ENCODE results near the gene NPIPB2. TPM values are rescaled to one million over a fixed set of nuclear protein-coding genes. Genes with fewer than 3 reads are reported as not detected.

NPIPB2 gene
- total RNA-seq = 1.7 and 6.2 TPM in 2 replicates

DNA sequence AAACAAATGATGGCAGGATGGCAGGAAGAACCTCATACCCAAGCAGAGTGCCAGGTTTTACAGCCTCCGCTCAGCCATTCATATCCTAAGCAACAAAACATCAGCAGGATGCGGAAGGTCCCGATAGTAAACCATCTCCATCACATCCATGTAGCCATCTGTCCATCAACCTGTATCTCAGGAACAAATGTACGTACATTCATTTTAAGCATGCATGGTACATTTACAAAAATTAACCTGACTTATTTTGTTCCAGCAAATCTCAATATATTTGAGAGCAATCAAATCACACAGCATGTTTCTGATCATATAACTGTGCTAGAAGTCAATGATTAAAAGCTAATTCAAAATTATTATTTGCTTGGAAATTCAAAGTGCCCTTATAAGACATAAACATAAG lies at the start of gene NPIPB2:
TSS of gene NPIPB2 (minus strand) at position 101 of the 400 bp plus-strand sequence. CDS start at position 101, 0 bp downstream.

DNA sequence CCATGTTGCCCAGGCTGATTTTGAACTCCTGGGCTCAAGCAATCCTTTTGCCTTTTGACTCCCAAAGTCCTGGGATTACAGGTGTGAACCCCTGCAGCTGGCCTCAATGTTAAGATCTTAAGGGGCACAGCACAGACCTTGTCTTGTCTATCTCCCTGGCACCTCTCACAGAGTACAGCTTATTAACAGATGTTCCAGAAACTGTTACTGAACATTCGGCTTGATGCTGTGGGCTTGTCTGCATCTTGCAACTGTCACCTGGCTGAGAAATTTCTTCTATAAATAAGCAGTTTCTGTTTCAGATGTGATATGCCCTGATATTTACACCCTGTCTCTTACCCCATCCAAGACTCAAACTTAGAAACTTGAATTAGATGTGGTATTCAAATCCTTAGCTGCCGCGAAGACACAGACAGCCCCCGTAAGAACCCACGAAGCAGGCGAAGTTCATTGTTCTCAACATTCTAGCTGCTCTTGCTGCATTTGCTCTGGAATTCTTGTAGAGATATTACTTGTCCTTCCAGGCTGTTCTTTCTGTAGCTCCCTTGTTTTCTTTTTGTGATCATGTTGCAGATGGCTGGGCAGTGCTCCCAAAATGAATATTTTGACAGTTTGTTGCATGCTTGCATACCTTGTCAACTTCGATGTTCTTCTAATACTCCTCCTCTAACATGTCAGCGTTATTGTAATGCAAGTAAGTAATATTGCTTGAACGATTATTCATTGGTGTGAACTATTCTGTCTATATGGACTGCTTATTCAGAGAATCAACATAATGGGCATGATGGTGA lies 23.1 kb upstream of the NPIPB2 start, which contains the start of gene TNFRSF17:
TSS of gene TNFRSF17 (plus strand) at position 450 of the 791 bp plus-strand sequence. CDS start at position 565, 115 bp downstream.

GRCh38 chr16:11915644-11916523 lies 26.0 kb downstream of the NPIPB2 start, which contains the start of gene GSPT1:
TSS of gene GSPT1 (minus strand) at chr16:11915956. CDS start at chr16:11915720, 236 bp downstream.

Other genes starting within 250 kb of the NPIPB2 start
- 26.7 and 34.9 TPM in 2 replicates for gene TXNDC11, start 199.2 kb downstream of the NPIPB2 start, total RNA-seq
- 57.5 and 58.3 TPM in 2 replicates for gene ZC3H7A, start 144.8 kb downstream of the NPIPB2 start, total RNA-seq
- gene RSL1D1, start 90.5 kb downstream of the NPIPB2 start, total RNA-seq = 103 and 121 TPM in 2 replicates
- gene GSPT1, start 26.1 kb downstream of the NPIPB2 start, total RNA-seq = 78.1 and 115 TPM in 2 replicates
- not detected in 2 replicates for gene TNFRSF17, start 23.2 kb upstream of the NPIPB2 start, total RNA-seq
- 16.6 and 28.9 TPM in 2 replicates for gene SNX29, start 34.7 kb upstream of the NPIPB2 start, total RNA-seq

Data from uterine smooth muscle cell (primary cell).